Umbilical cord (tissue), 2 donors: ENCODE results near the gene MARS1. TPM values are rescaled to one million over a fixed set of nuclear protein-coding genes. Genes with fewer than 3 reads are reported as not detected.

Experiments used
- DNase-seq: peaks from one replicate; pipeline ENCODE4 v3.0.0-alpha.2; 2015; ENCODE audit warnings: low spot score
- total RNA-seq: library from RNA; depleted of rRNA; stranded (reverse); fragments of >200 nt; gene quantifications from one replicate; pipeline ENCODE4 v1.2.3, GENCODE V29; 2014; ENCODE audit warnings: low replicate concordance; ENCODE audit not compliant: insufficient read depth

MARS1 gene
- total RNA-seq, 1 donor from 2014 or later, result 41.7 TPM

GRCh38 chr12:57549203-57549908 lies 61.5 kb downstream of the MARS1 start:
- no peak for DNase-seq

- no peak for DNase-seq
Observed at GRCh38 chr12:57549909-57550640, 62.2 kb downstream of the MARS1 start, which contains the start of gene KIF5A. KIF5A (plus strand) TSS chr12:57550044; CDS start chr12:57550272, 228 bp downstream.

- no peak for DNase-seq
Observed at GRCh38 chr12:57550641-57551549, 63.0 kb downstream of the MARS1 start.

GRCh38 chr12:57551637-57552305 lies 63.9 kb downstream of the MARS1 start:
- no peak for DNase-seq

- DNase-seq, result no peak
Observed at GRCh38 chr12:57552306-57552651, 64.4 kb downstream of the MARS1 start.

- no peak for DNase-seq
Observed at GRCh38 chr12:57552835-57553313, 65.0 kb downstream of the MARS1 start.

GRCh38 chr12:57553343-57554202 lies 65.7 kb downstream of the MARS1 start:
- DNase-seq, result no peak

- no peak for DNase-seq
Observed at GRCh38 chr12:57554453-57554852, 66.6 kb downstream of the MARS1 start.

- DNase-seq, result no peak
Observed at GRCh38 chr12:57554897-57555296, 67.0 kb downstream of the MARS1 start.

GRCh38 chr12:57558864-57559263 lies 71.0 kb downstream of the MARS1 start:
- DNase-seq, result no peak

GRCh38 chr12:57560516-57560915 lies 72.6 kb downstream of the MARS1 start:
- no peak for DNase-seq

GRCh38 chr12:57561117-57561516 lies 73.2 kb downstream of the MARS1 start:
- DNase-seq, result peak; percentile 31

- DNase-seq, result no peak
Observed at GRCh38 chr12:57563358-57563757, 75.5 kb downstream of the MARS1 start.

GRCh38 chr12:57564178-57564740 lies 76.4 kb downstream of the MARS1 start:
- no peak for DNase-seq

Other genes with a start within 250 kb of the MARS1 start
- gene STAC3, start 236.9 kb upstream of the MARS1 start, total RNA-seq, result not detected
- gene R3HDM2, start 57.0 kb upstream of the MARS1 start, total RNA-seq, result 3.9 TPM
- not detected for gene INHBC, start 53.3 kb upstream of the MARS1 start, total RNA-seq
- 1.4 TPM for gene INHBE, start 32.8 kb upstream of the MARS1 start, total RNA-seq
- 3.6 TPM for gene GLI1, start 28.3 kb upstream of the MARS1 start, total RNA-seq
- 6.7 TPM for gene ARHGAP9, start 8.2 kb upstream of the MARS1 start, total RNA-seq
- gene DDIT3, start 32.4 kb downstream of the MARS1 start, total RNA-seq, result 20.7 TPM
- gene MBD6, start 34.8 kb downstream of the MARS1 start, total RNA-seq, result 1.9 TPM
- gene DCTN2, start 59.1 kb downstream of the MARS1 start, total RNA-seq, result 64.0 TPM
- 2.2 TPM for gene KIF5A, start 62.0 kb downstream of the MARS1 start, total RNA-seq
- gene PIP4K2C, start 103.1 kb downstream of the MARS1 start, total RNA-seq, result 12.5 TPM
- gene DTX3, start 116.8 kb downstream of the MARS1 start, total RNA-seq, result 17.6 TPM
- 101 TPM for gene ARHGEF25, start 123.4 kb downstream of the MARS1 start, total RNA-seq
- gene B4GALNT1, start 145.1 kb downstream of the MARS1 start, total RNA-seq, result 1.4 TPM
- 150 TPM for gene OS9, start 206.1 kb downstream of the MARS1 start, total RNA-seq